Astrocyte of the hippocampus (primary cell): ENCODE data around the gene PA2G4.
A peak's percentile ranks its signal among the peaks of the same experiment; 100 is the strongest.

Experiments
- DNase-seq: peaks from one replicate; pipeline ENCODE4 v3.0.0; 2011; ENCODE audit warnings: low read depth, low spot score

Gene PA2G4

GRCh38 chr12:56152756-56153677, 48.7 kb downstream of the PA2G4 start:
- no peak for DNase-seq

- DNase-seq = no peak
These were observed 49.3 kb downstream of the PA2G4 start for GRCh38 chr12:56153678-56154065.

DNA sequence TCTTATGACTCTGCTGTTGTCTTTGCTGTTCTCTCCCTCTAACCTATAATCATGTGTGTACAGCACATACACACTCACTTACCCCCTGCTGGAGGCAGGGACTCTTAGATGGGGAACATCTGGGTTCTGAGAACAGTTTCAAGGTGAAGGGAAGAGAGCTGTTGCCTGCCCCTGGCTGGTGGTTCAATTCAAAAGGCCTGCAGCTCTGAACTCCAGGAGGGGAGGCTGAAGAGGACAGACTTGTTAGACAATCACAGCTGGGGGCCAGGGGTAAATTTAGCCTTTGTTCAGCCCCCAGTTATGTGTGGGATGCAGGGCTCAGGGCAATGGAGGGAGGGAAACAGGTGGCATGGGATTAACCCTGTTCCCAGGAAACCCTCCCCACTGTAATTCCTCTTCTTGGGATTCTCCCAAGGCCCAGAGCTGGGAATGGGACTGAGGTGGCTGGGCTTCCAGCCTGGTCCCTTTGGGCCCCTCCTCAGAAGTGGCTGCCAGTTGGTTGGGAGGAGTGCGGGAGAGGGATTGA, 50.0 kb downstream of the PA2G4 start:
- no peak for DNase-seq

- DNase-seq = no peak
These were observed 50.5 kb downstream of the PA2G4 start for GRCh38 chr12:56154818-56155217.

- no peak for DNase-seq
These were observed 51.0 kb downstream of the PA2G4 start for GRCh38 chr12:56155256-56155845.

DNA sequence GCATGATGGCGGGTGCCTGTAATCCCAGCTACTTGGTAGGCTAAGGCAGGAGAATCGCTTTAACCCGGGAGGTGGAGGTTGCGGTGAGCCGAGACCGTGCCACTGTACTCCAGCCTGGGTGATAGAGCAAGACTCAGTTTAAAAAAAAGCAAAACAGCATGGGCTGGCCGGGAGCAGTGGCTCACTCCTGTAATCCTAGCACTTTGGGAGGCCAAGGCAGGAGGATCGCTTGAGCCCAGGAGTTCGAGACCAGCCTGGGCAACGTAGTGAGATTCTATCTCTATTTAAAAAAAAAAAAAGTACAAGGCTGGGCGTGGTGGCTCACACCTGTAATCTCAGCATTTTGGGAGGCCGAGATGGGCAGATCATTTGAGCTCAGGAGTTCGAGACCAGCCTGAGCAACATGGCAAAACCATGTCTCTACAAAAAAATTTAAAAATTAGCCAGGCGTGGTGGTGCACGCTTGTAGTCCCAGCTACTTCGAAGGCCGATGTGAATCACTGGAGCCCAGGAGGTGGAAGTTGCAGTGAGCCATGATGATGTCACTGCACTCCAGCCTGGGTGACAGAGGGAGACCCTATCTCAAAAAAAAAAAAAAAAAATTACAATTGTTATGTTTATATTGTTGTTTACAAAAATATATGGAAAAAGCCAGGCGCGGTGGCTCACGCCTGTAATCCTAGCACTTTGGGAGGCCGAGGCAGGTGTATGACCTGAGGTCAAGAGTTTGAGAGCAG, 52.3 kb downstream of the PA2G4 start:
- peak; percentile 17 for DNase-seq

DNA sequence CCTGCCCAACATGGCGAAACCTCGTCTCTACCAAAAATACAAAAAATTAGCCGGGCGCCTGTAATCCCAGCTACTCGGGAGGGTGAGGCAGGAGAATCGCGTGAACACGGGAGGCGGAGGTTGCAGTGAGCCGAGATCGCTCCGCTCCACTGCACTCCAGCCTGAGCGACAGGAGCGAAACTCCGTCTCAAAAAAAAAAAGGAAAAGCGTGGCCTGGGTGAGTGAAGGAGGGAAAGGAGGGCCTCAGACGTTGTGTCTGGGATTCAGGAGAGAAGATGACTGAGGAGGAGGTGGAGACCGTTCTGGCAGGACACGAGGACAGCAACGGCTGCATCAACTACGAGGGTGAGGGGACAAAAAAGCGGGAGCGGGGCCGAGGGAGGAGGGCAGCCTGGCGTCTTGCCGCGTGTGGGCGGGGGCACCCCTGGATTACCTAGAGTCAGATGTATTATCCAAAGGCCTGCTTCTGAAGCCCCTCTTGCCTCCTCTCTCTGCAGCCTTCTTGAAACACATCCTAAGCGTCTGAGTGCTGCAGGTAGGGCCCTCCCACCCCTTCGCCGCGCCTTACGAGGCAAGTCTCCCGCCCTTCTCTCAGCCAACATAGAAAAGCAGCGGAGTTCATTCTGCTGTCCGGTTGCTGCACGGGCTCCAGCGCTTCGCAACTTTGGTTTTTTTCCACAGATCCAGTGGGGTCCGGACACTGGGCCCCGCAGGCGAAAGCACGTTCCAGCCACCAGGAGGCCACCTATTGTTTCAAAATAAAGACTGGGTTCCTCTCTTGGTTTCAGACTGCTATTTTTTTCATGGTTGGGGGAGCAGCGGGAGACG, 53.1 kb downstream of the PA2G4 start:
- DNase-seq = peak; percentile 89

DNA sequence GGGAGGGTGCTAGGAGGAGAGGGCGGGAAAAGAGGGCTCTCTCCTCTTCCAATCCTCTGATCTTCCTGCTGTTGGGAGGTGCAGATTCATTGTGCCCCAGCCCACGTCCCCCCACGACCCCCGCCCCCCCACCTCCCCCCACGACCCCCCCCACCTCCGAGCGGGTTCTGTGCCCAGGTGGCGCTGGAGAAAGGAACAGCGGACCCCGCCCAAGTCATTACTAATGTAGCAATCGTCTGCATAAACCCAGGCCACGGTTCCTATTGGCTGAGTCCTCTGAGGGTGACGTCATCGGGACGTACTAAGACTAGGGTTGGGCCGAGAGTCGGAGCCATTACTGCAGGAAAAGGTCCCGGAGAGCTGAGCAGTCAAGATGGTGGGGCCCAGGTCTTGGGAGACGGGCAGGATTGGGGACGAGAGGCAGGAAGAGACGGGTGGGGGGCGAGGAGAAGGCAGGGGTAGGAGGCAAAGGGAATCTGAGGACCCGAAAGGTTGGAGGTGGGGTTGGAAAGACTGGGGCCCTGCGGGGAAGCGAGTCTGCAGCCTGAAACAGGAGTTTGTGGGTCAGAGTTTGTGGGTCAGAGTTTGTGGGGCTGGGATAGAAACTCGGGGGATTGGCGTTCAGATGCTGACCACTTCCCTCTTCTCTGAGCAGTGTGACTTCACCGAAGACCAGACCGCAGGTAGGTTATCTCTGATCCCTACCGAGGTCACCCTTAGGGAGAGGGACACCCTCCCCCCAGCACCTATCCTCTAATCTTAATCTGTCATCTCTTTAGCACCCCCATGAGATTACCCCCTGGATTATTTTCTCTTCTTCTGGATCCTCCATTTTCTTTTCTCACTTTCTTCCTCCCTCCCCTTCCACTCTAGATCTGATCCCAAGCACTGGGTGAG, 53.9 kb downstream of the PA2G4 start, which contains the start of gene MYL6:
Gene MYL6, plus strand, starts transcription at position 331 of the 897 bp plus-strand sequence. Its CDS starts 43 bp downstream, at position 374.
- peak; percentile 98 for DNase-seq

GRCh38 chr12:56158926-56159461, 54.6 kb downstream of the PA2G4 start:
- DNase-seq = peak; percentile 84

DNA sequence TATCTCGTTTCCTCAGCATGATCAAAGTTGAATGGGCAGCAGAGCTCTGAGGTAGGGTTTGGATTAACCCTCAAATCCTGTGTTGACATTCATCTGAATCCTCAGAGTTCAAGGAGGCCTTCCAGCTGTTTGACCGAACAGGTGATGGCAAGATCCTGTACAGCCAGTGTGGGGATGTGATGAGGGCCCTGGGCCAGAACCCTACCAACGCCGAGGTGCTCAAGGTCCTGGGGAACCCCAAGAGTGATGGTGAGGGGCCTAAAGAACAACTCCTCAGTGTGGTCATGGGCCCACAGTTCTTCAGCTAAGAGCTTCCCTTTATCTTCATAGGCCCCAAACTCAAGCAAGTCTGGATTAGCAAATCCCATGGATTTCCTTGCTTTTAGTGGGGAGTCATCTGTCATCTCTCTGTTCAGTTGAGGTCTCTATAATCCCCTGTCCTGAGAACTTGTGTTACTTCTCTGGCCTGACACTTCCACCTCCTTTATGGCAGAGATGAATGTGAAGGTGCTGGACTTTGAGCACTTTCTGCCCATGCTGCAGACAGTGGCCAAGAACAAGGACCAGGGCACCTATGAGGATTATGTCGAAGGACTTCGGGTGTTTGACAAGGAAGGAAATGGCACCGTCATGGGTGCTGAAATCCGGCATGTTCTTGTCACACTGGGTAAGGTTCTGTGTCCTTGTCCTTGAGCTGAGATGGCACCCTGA, 55.3 kb downstream of the PA2G4 start:
- DNase-seq = no peak

- DNase-seq = peak; percentile 17
These were observed 55.9 kb downstream of the PA2G4 start for GRCh38 chr12:56160193-56160763.

DNA sequence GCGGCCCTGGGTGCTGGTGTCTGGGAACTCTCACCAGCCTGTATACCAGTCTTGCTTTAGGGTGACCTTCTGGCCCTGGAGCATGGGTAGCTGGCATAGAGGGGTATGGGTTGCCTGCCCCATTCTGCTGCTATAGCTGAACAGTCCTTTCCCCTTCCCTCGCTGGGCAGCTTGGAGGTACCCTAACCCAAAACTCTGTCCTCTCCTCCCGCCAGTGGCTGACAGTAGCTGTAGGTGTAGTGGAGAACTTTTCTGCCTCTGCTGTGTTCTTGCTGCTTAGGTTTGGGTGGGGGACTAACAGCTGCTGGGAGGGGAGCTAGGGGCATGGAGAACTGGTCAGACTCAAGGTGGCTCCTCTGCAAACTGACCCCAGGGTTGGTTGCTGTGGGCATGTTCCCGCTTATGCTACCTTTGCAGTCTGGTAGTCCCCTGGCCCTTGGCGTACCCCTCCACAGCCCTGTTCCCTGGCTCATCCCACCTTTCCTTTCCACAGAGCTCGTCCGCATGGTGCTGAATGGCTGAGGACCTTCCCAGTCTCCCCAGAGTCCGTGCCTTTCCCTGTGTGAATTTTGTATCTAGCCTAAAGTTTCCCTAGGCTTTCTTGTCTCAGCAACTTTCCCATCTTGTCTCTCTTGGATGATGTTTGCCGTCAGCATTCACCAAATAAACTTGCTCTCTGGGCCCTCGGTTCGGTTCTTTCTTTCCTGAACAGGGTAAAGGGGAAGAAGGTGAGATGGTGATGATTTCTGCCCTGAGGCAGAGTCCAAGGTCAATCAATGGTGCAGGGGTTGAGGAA, 56.7 kb downstream of the PA2G4 start:
- DNase-seq = no peak

DNA sequence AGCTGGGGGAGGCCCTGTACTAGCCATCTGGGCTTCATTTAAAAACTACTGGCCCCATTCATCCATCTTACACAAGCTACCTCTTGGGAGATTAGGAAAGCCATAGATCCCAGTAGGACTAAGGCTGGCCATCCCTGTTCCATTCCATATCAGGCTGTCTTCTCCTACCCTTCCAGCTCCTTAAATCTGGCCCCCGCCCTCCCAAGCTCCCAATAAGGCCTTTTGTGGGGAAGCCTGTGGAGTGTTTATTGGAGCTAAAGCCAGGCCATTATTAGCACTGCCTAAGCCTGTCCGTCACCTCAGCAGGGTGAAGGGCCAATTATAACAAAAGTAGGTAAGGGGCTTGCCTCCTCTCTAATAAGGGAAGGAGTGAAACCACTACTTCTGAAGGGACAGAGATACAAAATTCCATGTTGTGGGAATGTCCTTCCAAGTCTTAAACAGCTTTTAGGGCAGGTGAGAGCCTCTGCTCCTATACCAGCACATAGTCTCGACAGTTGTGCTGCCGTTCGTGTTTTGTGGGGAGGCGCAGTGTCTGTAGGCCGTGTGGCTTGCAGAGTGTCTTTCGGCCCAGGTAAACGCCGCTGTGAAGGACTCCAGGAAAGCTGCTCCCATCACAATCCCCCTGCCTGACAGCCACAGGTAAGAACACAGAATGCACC, 57.5 kb downstream of the PA2G4 start:
- no peak for DNase-seq

DNA sequence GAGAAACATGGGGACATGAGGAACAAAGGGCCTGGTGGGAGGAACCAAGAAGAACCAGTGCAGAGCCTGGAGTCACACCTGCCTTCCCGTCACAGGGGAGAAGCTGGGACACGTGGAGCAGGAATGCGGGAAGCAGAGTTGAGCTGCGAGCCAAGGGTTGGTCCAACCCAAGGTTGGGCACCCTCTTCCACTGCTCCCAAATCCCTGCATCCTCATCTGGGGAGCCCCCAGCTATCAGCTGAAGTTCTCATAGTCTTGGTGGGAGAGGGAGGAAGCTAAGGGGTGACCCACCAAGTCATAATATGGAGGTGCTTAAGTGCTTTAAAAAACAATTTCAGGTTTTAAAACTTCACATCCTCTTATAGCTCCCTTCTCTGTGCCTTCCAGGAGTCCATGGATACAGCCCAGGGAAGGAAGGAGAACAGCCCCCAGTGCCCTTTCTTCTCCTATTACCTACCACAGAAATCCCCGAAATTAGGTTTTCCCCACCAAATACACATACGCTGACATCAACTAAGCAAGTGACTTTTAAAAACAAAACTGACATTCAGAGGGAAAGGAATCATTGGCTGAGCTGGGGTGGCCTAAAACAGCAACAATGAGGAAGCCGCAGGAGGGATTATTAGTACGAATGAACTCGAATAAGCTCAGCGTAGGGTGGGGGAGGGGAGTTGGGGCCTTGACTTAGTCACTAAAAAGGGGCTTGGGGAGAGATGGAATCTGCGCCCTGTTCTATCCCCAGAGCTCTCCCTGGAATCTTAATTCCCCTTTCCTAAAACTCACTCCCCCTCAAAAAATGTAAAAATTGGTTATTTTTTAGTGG, 58.3 kb downstream of the PA2G4 start:
- peak; percentile 44 for DNase-seq
